B cell (primary cell): ENCODE results near the gene HOXC9.

Source experiments
- EZH2 ChIP-seq: IDR thresholded peaks from 2 replicates; pipeline ENCODE4 v1.6.1; 2012; ENCODE audit warnings: borderline replicate concordance, low read depth, mild to moderate bottlenecking, moderate library complexity, low read length; ENCODE audit not compliant: insufficient read depth, poor library complexity, severe bottlenecking
- TF ChIP-seq, protein P1 (sequence below): fragments of 200-600 bp; IDR thresholded peaks from one replicate; pipeline ENCODE4 v1.8.0; 2022; ENCODE audit warnings: antibody characterized with exemption, mild to moderate bottlenecking

DNA sequence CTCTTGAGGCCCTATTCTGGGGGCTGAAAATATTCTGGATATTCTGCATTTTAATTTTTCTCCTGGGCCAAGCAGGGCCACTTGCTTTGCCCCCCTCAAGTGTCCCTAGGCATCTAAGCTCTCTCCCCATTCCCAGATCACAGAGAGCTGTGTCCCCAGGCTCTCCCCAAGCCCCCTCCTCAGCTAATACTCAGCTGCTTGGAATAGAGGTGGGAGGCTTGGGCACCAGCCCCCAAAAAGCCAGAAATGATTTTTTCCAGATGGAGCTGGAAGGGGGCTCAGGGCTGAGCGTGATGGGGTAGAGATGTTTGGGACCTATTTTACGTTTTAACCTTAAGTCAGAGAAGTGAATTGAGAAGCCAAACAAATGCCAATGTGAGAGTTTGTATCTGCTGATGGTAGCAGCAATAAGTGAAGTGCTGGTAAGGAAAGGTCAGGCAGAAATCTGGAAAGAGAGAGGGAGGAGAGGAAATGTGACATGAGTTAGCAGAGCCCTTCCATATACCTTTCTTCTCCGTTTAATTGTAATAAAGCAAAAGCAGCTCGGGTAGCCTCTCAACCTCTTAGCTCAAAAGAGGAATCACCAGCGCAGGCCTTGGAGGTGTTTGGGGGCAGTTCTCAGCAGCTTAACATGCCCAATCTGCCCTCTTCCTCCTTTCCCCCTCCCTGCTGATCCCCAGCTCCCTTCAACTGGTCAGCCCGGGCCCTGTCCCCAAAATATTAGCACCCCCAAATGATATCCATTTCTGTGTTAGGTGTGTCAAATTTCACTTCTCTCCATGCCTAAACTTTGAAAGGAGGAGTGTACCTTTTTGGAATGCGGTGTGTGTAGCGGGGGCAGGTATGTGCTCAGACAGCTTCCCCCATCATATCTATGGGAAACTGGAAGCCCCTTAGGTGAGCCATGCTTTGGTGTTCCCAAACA is 23.3 kb downstream of the HOXC9 start:
- TF ChIP-seq, protein P1, sequence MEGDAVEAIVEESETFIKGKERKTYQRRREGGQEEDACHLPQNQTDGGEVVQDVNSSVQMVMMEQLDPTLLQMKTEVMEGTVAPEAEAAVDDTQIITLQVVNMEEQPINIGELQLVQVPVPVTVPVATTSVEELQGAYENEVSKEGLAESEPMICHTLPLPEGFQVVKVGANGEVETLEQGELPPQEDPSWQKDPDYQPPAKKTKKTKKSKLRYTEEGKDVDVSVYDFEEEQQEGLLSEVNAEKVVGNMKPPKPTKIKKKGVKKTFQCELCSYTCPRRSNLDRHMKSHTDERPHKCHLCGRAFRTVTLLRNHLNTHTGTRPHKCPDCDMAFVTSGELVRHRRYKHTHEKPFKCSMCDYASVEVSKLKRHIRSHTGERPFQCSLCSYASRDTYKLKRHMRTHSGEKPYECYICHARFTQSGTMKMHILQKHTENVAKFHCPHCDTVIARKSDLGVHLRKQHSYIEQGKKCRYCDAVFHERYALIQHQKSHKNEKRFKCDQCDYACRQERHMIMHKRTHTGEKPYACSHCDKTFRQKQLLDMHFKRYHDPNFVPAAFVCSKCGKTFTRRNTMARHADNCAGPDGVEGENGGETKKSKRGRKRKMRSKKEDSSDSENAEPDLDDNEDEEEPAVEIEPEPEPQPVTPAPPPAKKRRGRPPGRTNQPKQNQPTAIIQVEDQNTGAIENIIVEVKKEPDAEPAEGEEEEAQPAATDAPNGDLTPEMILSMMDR, result no peak
- no peak for TF ChIP-seq EZH2
